HepG2 (cell line): ENCODE data around the gene TLDC2. TPM values are rescaled to one million over a fixed set of nuclear protein-coding genes. Genes with fewer than 3 reads are reported as not detected.
A peak's percentile ranks its signal among the peaks of the same experiment; 100 is the strongest.

ENCODE experiments used
- AGO1 ChIP-seq: fragments of 200-400 bp; formaldehyde crosslinking; IDR thresholded peaks from 2 replicates; pipeline ENCODE4 v1.6.1; 2017; ENCODE audit warnings: mild to moderate bottlenecking, low read depth, low read length, moderate library complexity; ENCODE audit not compliant: poor library complexity, severe bottlenecking
- ARNT2 ChIP-seq: sonication (generic); formaldehyde crosslinking; IDR thresholded peaks from 2 replicates; pipeline ENCODE4 v1.8.0; 2022; ENCODE audit warnings: mild to moderate bottlenecking, low read depth, missing genetic modification reagents, moderate library complexity
- ATAD3A ChIP-seq: sonication (generic); formaldehyde crosslinking; IDR thresholded peaks from 2 replicates; pipeline ENCODE4 v1.4.0; 2020; ENCODE audit warnings: missing genetic modification reagents
- CBX5 ChIP-seq: sonication (generic); formaldehyde crosslinking; IDR thresholded peaks from 2 replicates; pipeline ENCODE4 v1.4.0; 2020; ENCODE audit warnings: missing genetic modification reagents, borderline replicate concordance
- FOXA3 ChIP-seq: IDR thresholded peaks from 2 replicates; pipeline ENCODE4 v1.6.1; 2016; ENCODE audit warnings: missing genetic modification reagents, missing compliant biosample characterization
- HNRNPUL1 ChIP-seq: fragments of 200-400 bp; formaldehyde crosslinking; IDR thresholded peaks from 2 replicates; pipeline ENCODE4 v1.6.1; 2017; ENCODE audit warnings: low read depth, mild to moderate bottlenecking, low read length, moderate library complexity
- HOXA3 ChIP-seq: sonication (generic); formaldehyde crosslinking; IDR thresholded peaks from 2 replicates; pipeline ENCODE4 v1.5.0; 2020; ENCODE audit warnings: missing genetic modification reagents
- KLF13 ChIP-seq: sonication (generic); formaldehyde crosslinking; IDR thresholded peaks from 2 replicates; pipeline ENCODE4 v1.4.0; 2020; ENCODE audit warnings: mild to moderate bottlenecking, missing genetic modification reagents
- PTBP1 ChIP-seq: fragments of 200-400 bp; formaldehyde crosslinking; IDR thresholded peaks from 2 replicates; pipeline ENCODE4 v1.6.1; 2018; ENCODE audit warnings: low read length, low read depth; ENCODE audit not compliant: poor library complexity, severe bottlenecking
- SP4 ChIP-seq: sonication (generic); formaldehyde crosslinking; IDR thresholded peaks from 2 replicates; pipeline ENCODE4 v1.8.1; 2023; ENCODE audit warnings: mild to moderate bottlenecking, missing genetic modification reagents
- TBX2 ChIP-seq: sonication (generic); formaldehyde crosslinking; IDR thresholded peaks from 2 replicates; pipeline ENCODE4 v1.5.0; 2020; ENCODE audit warnings: missing genetic modification reagents, mild to moderate bottlenecking, borderline replicate concordance
- YY1 ChIP-seq: IDR thresholded peaks from 2 replicates; pipeline ENCODE4 v1.6.1; 2011; ENCODE audit warnings: low read length, low read depth, moderate library complexity, mild to moderate bottlenecking; ENCODE audit not compliant: insufficient read depth, insufficient replicate concordance
- ZEB1 ChIP-seq: IDR thresholded peaks from 2 replicates; pipeline ENCODE4 v1.6.1; 2012; ENCODE audit warnings: mild to moderate bottlenecking, low read depth, inconsistent platforms; ENCODE audit not compliant: insufficient replicate concordance
- ZNF263 ChIP-seq: sonication (generic); formaldehyde crosslinking; IDR thresholded peaks from 2 replicates; pipeline ENCODE4 v1.4.0; 2020; ENCODE audit warnings: missing genetic modification reagents
- ZNF552 ChIP-seq: sonication (generic); formaldehyde crosslinking; IDR thresholded peaks from 2 replicates; pipeline ENCODE4 v1.9.0; 2022; ENCODE audit warnings: missing genetic modification reagents, mild to moderate bottlenecking, borderline replicate concordance
- ZSCAN12 ChIP-seq: sonication (generic); formaldehyde crosslinking; IDR thresholded peaks from 2 replicates; pipeline ENCODE4 v1.9.0; 2021; ENCODE audit warnings: mild to moderate bottlenecking, missing genetic modification reagents
- polyA plus RNA-seq, 8 experiments: library from polyadenylated mRNA; depleted of rRNA in 3 of 8; stranded (reverse) in 7 of 8; unstranded in 1 of 8; fragments of >200 nt; fragmentation: Illumina TruSeq in 4 of 8; extraction: Trizol in 4 of 8; gene quantifications; 2 replicates each; pipeline versions ENCODE4 v1.2.1 to v1.2.3, GENCODE V29; 2011 to 2016; ENCODE audit warnings: low read depth in 4 of 8, missing spikeins in 1 of 8, mixed read lengths in 1 of 8; ENCODE audit not compliant: insufficient read depth in 1 of 8
- total RNA-seq, 5 experiments: library from RNA; depleted of rRNA; stranded (reverse); fragments of >200 nt; fragmentation: Illumina TruSeq; extraction: Trizol; gene quantifications; 2 replicates each; pipeline ENCODE4 v1.2.3, GENCODE V29; 2016; ENCODE audit warnings: low read depth in 1 of 5
- TF ChIP-seq, protein P1 (sequence below): sonication (generic); formaldehyde crosslinking; IDR thresholded peaks from 2 replicates; pipeline ENCODE4 v1.5.0; 2020; ENCODE audit warnings: missing genetic modification reagents, mild to moderate bottlenecking, borderline replicate concordance
- TF ChIP-seq, protein P2 (sequence below): sonication (generic); formaldehyde crosslinking; IDR thresholded peaks from 2 replicates; pipeline ENCODE4 v1.9.0; 2021; ENCODE audit warnings: mild to moderate bottlenecking, missing genetic modification reagents
- TF ChIP-seq, protein P3 (sequence below): sonication (generic); formaldehyde crosslinking; IDR thresholded peaks from 2 replicates; pipeline ENCODE4 v1.9.0; 2021; ENCODE audit warnings: missing genetic modification reagents, mild to moderate bottlenecking, borderline replicate concordance

The TLDC2 gene
- total and polyA plus RNA-seq, 2 of the 13 experiments (the other 11 are each of a cell fraction or from before 2014, with no cell fraction given) = 1.5 to 1.6 TPM

DNA sequence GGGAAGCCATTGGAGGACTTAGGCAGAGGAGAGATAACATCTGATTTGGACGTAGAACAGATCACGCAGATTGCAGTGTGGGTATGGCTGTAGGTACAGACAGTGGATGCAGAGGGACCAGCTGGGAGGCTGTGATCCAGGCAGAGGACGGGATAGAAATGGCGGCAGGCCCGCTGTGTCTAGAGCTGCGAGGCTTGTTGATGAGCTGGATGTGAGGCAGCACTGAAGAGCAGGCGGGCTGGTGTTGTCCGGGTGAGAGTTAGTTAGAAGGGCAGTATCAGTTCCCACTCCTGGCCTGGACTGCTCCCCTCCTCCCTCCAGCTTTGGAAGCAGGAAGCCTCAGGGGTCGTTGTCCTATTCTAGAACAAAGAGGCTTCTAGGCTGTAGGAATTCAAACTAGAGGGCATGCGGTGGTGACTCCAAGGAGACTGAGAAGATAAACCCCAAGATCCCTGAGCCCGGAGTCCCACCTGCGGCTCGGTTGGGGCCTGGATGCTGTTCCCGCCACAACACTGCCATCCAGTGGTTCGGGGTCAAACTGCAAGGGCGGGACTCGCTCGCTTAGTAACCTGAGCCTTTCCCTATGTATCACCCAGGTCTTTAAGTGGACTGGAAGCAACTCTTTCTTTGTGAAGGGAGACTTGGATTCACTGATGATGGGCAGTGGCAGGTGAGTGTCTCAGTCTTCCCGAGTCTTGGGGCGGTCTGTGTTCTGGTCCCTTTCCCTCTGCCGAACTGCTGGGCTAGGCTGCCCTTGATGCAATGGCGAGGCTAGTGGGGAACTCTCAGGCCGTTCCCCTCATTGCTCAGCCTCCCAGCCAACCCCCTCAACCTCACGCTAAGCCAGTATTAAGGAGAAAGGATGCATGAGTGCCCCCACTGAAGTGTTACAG lies 11.2 kb downstream of the TLDC2 start (continued):
- TF ChIP-seq ZSCAN12 = no peak
- TF ChIP-seq ATAD3A (CRISPR knock-in tag) = no peak
- TF ChIP-seq ZNF263 (CRISPR knock-in tag) = 0 out of 2 replicates have a peak, but pooled peaks have one; percentile 73
- no peak for TF ChIP-seq AGO1
- no peak for TF ChIP-seq ZEB1
- peak; percentile 70 for TF ChIP-seq HOXA3 (CRISPR knock-in tag)
- peak; percentile 34; the same call in 1 of the 2 replicates for TF ChIP-seq CBX5 (CRISPR knock-in tag)
- TF ChIP-seq FOXA3 = peak; percentile 51; the same call in 1 of the 2 replicates
- TF ChIP-seq, protein P1, sequence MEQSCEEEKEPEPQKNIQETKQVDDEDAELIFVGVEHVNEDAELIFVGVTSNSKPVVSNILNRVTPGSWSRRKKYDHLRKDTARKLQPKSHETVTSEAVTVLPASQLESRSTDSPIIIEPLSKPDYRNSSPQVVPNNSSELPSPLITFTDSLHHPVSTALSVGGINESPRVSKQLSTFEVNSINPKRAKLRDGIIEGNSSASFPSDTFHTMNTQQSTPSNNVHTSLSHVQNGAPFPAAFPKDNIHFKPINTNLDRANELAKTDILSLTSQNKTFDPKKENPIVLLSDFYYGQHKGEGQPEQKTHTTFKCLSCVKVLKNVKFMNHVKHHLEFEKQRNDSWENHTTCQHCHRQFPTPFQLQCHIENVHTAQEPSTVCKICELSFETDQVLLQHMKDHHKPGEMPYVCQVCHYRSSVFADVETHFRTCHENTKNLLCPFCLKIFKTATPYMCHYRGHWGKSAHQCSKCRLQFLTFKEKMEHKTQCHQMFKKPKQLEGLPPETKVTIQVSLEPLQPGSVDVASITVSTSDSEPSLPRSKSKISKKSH (CRISPR knock-in tag) = peak; percentile 91
- TF ChIP-seq KLF13 (CRISPR knock-in tag) = 0 out of 2 replicates have a peak, but pooled peaks have one; percentile 78
- peak; percentile 57; the same call in 1 of the 2 replicates for TF ChIP-seq ARNT2 (CRISPR knock-in tag)
- no peak for TF ChIP-seq ZNF552 (CRISPR knock-in tag)
- TF ChIP-seq PTBP1 = no peak
- TF ChIP-seq SP4 (CRISPR knock-in tag) = no peak
- TF ChIP-seq, protein P2, sequence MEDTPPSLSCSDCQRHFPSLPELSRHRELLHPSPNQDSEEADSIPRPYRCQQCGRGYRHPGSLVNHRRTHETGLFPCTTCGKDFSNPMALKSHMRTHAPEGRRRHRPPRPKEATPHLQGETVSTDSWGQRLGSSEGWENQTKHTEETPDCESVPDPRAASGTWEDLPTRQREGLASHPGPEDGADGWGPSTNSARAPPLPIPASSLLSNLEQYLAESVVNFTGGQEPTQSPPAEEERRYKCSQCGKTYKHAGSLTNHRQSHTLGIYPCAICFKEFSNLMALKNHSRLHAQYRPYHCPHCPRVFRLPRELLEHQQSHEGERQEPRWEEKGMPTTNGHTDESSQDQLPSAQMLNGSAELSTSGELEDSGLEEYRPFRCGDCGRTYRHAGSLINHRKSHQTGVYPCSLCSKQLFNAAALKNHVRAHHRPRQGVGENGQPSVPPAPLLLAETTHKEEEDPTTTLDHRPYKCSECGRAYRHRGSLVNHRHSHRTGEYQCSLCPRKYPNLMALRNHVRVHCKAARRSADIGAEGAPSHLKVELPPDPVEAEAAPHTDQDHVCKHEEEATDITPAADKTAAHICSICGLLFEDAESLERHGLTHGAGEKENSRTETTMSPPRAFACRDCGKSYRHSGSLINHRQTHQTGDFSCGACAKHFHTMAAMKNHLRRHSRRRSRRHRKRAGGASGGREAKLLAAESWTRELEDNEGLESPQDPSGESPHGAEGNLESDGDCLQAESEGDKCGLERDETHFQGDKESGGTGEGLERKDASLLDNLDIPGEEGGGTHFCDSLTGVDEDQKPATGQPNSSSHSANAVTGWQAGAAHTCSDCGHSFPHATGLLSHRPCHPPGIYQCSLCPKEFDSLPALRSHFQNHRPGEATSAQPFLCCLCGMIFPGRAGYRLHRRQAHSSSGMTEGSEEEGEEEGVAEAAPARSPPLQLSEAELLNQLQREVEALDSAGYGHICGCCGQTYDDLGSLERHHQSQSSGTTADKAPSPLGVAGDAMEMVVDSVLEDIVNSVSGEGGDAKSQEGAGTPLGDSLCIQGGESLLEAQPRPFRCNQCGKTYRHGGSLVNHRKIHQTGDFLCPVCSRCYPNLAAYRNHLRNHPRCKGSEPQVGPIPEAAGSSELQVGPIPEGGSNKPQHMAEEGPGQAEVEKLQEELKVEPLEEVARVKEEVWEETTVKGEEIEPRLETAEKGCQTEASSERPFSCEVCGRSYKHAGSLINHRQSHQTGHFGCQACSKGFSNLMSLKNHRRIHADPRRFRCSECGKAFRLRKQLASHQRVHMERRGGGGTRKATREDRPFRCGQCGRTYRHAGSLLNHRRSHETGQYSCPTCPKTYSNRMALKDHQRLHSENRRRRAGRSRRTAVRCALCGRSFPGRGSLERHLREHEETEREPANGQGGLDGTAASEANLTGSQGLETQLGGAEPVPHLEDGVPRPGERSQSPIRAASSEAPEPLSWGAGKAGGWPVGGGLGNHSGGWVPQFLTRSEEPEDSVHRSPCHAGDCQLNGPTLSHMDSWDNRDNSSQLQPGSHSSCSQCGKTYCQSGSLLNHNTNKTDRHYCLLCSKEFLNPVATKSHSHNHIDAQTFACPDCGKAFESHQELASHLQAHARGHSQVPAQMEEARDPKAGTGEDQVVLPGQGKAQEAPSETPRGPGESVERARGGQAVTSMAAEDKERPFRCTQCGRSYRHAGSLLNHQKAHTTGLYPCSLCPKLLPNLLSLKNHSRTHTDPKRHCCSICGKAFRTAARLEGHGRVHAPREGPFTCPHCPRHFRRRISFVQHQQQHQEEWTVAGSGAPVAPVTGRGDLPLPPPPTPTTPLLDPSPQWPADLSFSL = no peak
- TF ChIP-seq YY1 = peak; percentile 76
- 0 out of 2 replicates have a peak, but pooled peaks have one; percentile 20 for TF ChIP-seq TBX2
- TF ChIP-seq HNRNPUL1 = no peak
- TF ChIP-seq, protein P3, sequence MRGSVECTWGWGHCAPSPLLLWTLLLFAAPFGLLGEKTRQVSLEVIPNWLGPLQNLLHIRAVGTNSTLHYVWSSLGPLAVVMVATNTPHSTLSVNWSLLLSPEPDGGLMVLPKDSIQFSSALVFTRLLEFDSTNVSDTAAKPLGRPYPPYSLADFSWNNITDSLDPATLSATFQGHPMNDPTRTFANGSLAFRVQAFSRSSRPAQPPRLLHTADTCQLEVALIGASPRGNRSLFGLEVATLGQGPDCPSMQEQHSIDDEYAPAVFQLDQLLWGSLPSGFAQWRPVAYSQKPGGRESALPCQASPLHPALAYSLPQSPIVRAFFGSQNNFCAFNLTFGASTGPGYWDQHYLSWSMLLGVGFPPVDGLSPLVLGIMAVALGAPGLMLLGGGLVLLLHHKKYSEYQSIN (CRISPR knock-in tag) = no peak
